GM19397 (cell line): ENCODE measurements around the gene SH3RF3.

Source experiments
- ATAC-seq: cut with Tn5 transposase; IDR thresholded peaks from one replicate; pipeline ENCODE4 v1.9.1; 2021; ENCODE audit warnings: mild to moderate bottlenecking, moderate library complexity; ENCODE audit not compliant: unreplicated experiment

Gene SH3RF3

GRCh38 chr2:109256111-109256510 is 127.1 kb downstream of the SH3RF3 start:
- no peak for ATAC-seq

GRCh38 chr2:109256921-109257320 is 127.9 kb downstream of the SH3RF3 start:
- no peak for ATAC-seq

- no peak for ATAC-seq
Observed at GRCh38 chr2:109257653-109258052, 128.6 kb downstream of the SH3RF3 start.

GRCh38 chr2:109258376-109258775 is 129.4 kb downstream of the SH3RF3 start:
- no peak for ATAC-seq

GRCh38 chr2:109258905-109259540 is 130.0 kb downstream of the SH3RF3 start:
- no peak for ATAC-seq

- no peak for ATAC-seq
Observed at GRCh38 chr2:109259671-109260070, 130.7 kb downstream of the SH3RF3 start.

- ATAC-seq = no peak
Observed at GRCh38 chr2:109260116-109260855, 131.3 kb downstream of the SH3RF3 start.

- no peak for ATAC-seq
Observed at GRCh38 chr2:109260886-109261700, 132.1 kb downstream of the SH3RF3 start.

- no peak for ATAC-seq
Observed at GRCh38 chr2:109261906-109262631, 133.1 kb downstream of the SH3RF3 start.

GRCh38 chr2:109264595-109265328 is 135.8 kb downstream of the SH3RF3 start:
- no peak for ATAC-seq

GRCh38 chr2:109265369-109265768 is 136.4 kb downstream of the SH3RF3 start:
- no peak for ATAC-seq

GRCh38 chr2:109265953-109266352 is 136.9 kb downstream of the SH3RF3 start:
- ATAC-seq = no peak

GRCh38 chr2:109266496-109266895 is 137.5 kb downstream of the SH3RF3 start:
- no peak for ATAC-seq

GRCh38 chr2:109266998-109267854 is 138.2 kb downstream of the SH3RF3 start:
- ATAC-seq = no peak

- ATAC-seq = no peak
Observed at GRCh38 chr2:109268916-109269315, 139.9 kb downstream of the SH3RF3 start.

- ATAC-seq = no peak
Observed at GRCh38 chr2:109269706-109270504, 140.9 kb downstream of the SH3RF3 start.

- ATAC-seq = no peak
Observed at GRCh38 chr2:109270505-109271312, 141.7 kb downstream of the SH3RF3 start.

GRCh38 chr2:109271920-109272319 is 142.9 kb downstream of the SH3RF3 start:
- ATAC-seq = no peak
